ENCODE measurements around the gene COL8A2.

Gene COL8A2

GRCh38 chr1:36149237-36149972, 24.4 kb upstream of the COL8A2 start, which contains the start of gene TRAPPC3:
TRAPPC3 (minus strand) TSS chr1:36149486; CDS start chr1:36149378, 108 bp downstream.
- H3K4me3 ChIP-seq (ENCODE audit: control insufficient read depth in 1 of 7, extremely low read depth in 1 of 7, insufficient read depth in 4 of 7, low read depth in 2 of 7, low read length in 6 of 7): peak within 1 kb of the TSS; percentile 44 to 92 (median 75)
- no peaks in the 10 kb centered on the region for H3K9me3 ChIP-seq (ENCODE audit: control extremely low read depth in 1 of 5, control insufficient read depth in 4 of 5, insufficient read depth in 2 of 5, low read depth in 1 of 5, low read length in 4 of 5)
- POLR2A ChIA-PET: interaction anchor here (0.7 to 3.2 kb wide), 10 partner anchors 11 to 237 kb away, joined by 3 to 36 read pairs (median 5); partner anchors contain the start of genes SH3D21 and THRAP3
- CTCF ChIA-PET: interaction anchor here (0.7 to 9.5 kb wide), 32 partner anchors 10 to 1841 kb away, joined by 3 to 134 read pairs (median 5); partner anchors contain the start of gene THRAP3
- peaks cover 16 to 53% (median 49%) of the 10 kb centered on the region in 4 experiments for H3K4me1 ChIP-seq (ENCODE audit: control extremely low read depth in 1 of 4, control insufficient read depth in 4 of 4, insufficient read depth in 4 of 4, low read length in 3 of 4)
- peak; percentile 99 to 100 (median 100) for DNase-seq
- peaks cover 0 to 8% (median 3%) of the 10 kb centered on the region in 4 experiments for H3K36me3 ChIP-seq (ENCODE audit: control insufficient read depth in 4 of 4, insufficient read depth in 4 of 4, low read length in 3 of 4)
- H3K27ac ChIP-seq (ENCODE audit: insufficient read depth in 1 of 2, low read depth in 1 of 2, low read length in 2 of 2, poor library complexity in 1 of 2, severe bottlenecking in 2 of 2): peak within 1 kb of the TSS; percentile 81 to 95
- H3K27me3 ChIP-seq (replicated peaks in 2 of 5; ENCODE audit: control insufficient read depth in 4 of 5, insufficient read depth in 5 of 5, low read length in 4 of 5): no peaks in the 10 kb centered on the region
- WGBS (ENCODE audit: insufficient coverage): 3% methylated on average over 46 of the region's 62 CpGs

- ChIA-PET CTCF (interaction anchor here (0.7 to 9.5 kb wide), 24 partner anchors 9 to 1841 kb away, joined by 3 to 134 read pairs (median 6); partner anchors contain the start of gene THRAP3), POLR2A (interaction anchor here (1.2 to 3.2 kb wide), 7 partner anchors 12 to 158 kb away, joined by 3 to 36 read pairs (median 7); partner anchors contain the start of genes SH3D21 and THRAP3)
- 2% methylated on average over 16 of the region's 16 CpGs for WGBS (ENCODE audit: insufficient coverage)
Measured at GRCh38 chr1:36148821-36149236, 23.8 kb upstream of the COL8A2 start.

GRCh38 chr1:36144413-36144812, 19.4 kb upstream of the COL8A2 start:
- Histone ChIP-seq H3K9me3 (ENCODE audit: control extremely low read depth in 1 of 5, control insufficient read depth in 4 of 5, insufficient read depth in 2 of 5, low read depth in 1 of 5, low read length in 4 of 5) (no peaks in the 10 kb centered on the region), H3K36me3 (ENCODE audit: control insufficient read depth in 4 of 4, insufficient read depth in 4 of 4, low read length in 3 of 4) (peaks cover 3 to 18% (median 8%) of the 10 kb centered on the region in 4 experiments), H3K4me1 (ENCODE audit: control extremely low read depth in 1 of 4, control insufficient read depth in 4 of 4, insufficient read depth in 4 of 4, low read length in 3 of 4) (peaks cover 6 to 20% (median 13%) of the 10 kb centered on the region in 4 experiments), H3K4me3 (ENCODE audit: control insufficient read depth in 1 of 7, extremely low read depth in 1 of 7, insufficient read depth in 4 of 7, low read depth in 2 of 7, low read length in 6 of 7) (no peak overlapping the region), H3K27me3 (replicated peaks in 2 of 5; ENCODE audit: control insufficient read depth in 4 of 5, insufficient read depth in 5 of 5, low read length in 4 of 5) (no peaks in the 10 kb centered on the region), H3K27ac (ENCODE audit: insufficient read depth in 1 of 2, low read depth in 1 of 2, low read length in 2 of 2, poor library complexity in 1 of 2, severe bottlenecking in 2 of 2) (no peak overlapping the region)
- CTCF ChIA-PET: interaction anchor here (0.7 to 4.7 kb wide), 5 partner anchors 9 to 476 kb away, joined by 3 to 44 read pairs (median 5); no protein-coding TSS in a partner anchor
- DNase-seq: no peak
- POLR2A ChIA-PET: interaction anchor here (0.6 kb wide), 1 partner anchor 265 kb away, joined by 8 read pairs; no protein-coding TSS in a partner anchor
- 100% methylated on average over 2 of the region's 2 CpGs for WGBS (ENCODE audit: insufficient coverage)

More at GRCh38 chr1:36148821-36149236, 23.8 kb upstream of the COL8A2 start:
- Histone ChIP-seq H3K4me3 (ENCODE audit: control insufficient read depth in 1 of 7, extremely low read depth in 1 of 7, insufficient read depth in 4 of 7, low read depth in 2 of 7, low read length in 6 of 7) (peak overlapping the region; percentile 44 to 92 (median 75)), H3K27me3 (replicated peaks in 2 of 5; ENCODE audit: control insufficient read depth in 4 of 5, insufficient read depth in 5 of 5, low read length in 4 of 5) (no peaks in the 10 kb centered on the region), H3K27ac (ENCODE audit: insufficient read depth in 1 of 2, low read depth in 1 of 2, low read length in 2 of 2, poor library complexity in 1 of 2, severe bottlenecking in 2 of 2) (peak overlapping the region; percentile 81 to 95), H3K4me1 (ENCODE audit: control extremely low read depth in 1 of 4, control insufficient read depth in 4 of 4, insufficient read depth in 4 of 4, low read length in 3 of 4) (peaks cover 16 to 52% (median 49%) of the 10 kb centered on the region in 4 experiments), H3K9me3 (ENCODE audit: control extremely low read depth in 1 of 5, control insufficient read depth in 4 of 5, insufficient read depth in 2 of 5, low read depth in 1 of 5, low read length in 4 of 5) (no peaks in the 10 kb centered on the region), H3K36me3 (ENCODE audit: control insufficient read depth in 4 of 4, insufficient read depth in 4 of 4, low read length in 3 of 4) (peaks cover 0 to 8% (median 3%) of the 10 kb centered on the region in 4 experiments)
- no peak for DNase-seq

GRCh38 chr1:36143424-36143823, 18.4 kb upstream of the COL8A2 start:
- ChIA-PET CTCF (interaction anchor here (4.7 kb wide), 1 partner anchor 8 kb away, joined by 44 read pairs; no protein-coding TSS in a partner anchor), POLR2A (no interaction called here)
- Histone ChIP-seq H3K4me3 (ENCODE audit: control insufficient read depth in 1 of 7, extremely low read depth in 1 of 7, insufficient read depth in 4 of 7, low read depth in 2 of 7, low read length in 6 of 7) (no peak overlapping the region), H3K9me3 (ENCODE audit: control extremely low read depth in 1 of 5, control insufficient read depth in 4 of 5, insufficient read depth in 2 of 5, low read depth in 1 of 5, low read length in 4 of 5) (no peaks in the 10 kb centered on the region), H3K27me3 (replicated peaks in 2 of 5; ENCODE audit: control insufficient read depth in 4 of 5, insufficient read depth in 5 of 5, low read length in 4 of 5) (no peaks in the 10 kb centered on the region), H3K4me1 (ENCODE audit: control extremely low read depth in 1 of 4, control insufficient read depth in 4 of 4, insufficient read depth in 4 of 4, low read length in 3 of 4) (peaks cover 3 to 17% (median 8%) of the 10 kb centered on the region in 4 experiments), H3K27ac (ENCODE audit: insufficient read depth in 1 of 2, low read depth in 1 of 2, low read length in 2 of 2, poor library complexity in 1 of 2, severe bottlenecking in 2 of 2) (no peak overlapping the region), H3K36me3 (ENCODE audit: control insufficient read depth in 4 of 4, insufficient read depth in 4 of 4, low read length in 3 of 4) (peaks cover 3 to 22% (median 11%) of the 10 kb centered on the region in 4 experiments)
- no peak for DNase-seq
- WGBS (ENCODE audit: insufficient coverage): 95% methylated on average over 4 of the region's 4 CpGs

- Histone ChIP-seq H3K27me3 (replicated peaks in 2 of 5; ENCODE audit: control insufficient read depth in 4 of 5, insufficient read depth in 5 of 5, low read length in 4 of 5) (no peaks in the 10 kb centered on the region), H3K27ac (ENCODE audit: insufficient read depth in 1 of 2, low read depth in 1 of 2, low read length in 2 of 2, poor library complexity in 1 of 2, severe bottlenecking in 2 of 2) (no peak overlapping the region), H3K4me1 (ENCODE audit: control extremely low read depth in 1 of 4, control insufficient read depth in 4 of 4, insufficient read depth in 4 of 4, low read length in 3 of 4) (peaks cover 2 to 9% (median 6%) of the 10 kb centered on the region in 4 experiments), H3K36me3 (ENCODE audit: control insufficient read depth in 4 of 4, insufficient read depth in 4 of 4, low read length in 3 of 4) (peaks cover 5 to 30% (median 22%) of the 10 kb centered on the region in 4 experiments), H3K9me3 (ENCODE audit: control extremely low read depth in 1 of 5, control insufficient read depth in 4 of 5, insufficient read depth in 2 of 5, low read depth in 1 of 5, low read length in 4 of 5) (no peaks in the 10 kb centered on the region), H3K4me3 (ENCODE audit: control insufficient read depth in 1 of 7, extremely low read depth in 1 of 7, insufficient read depth in 4 of 7, low read depth in 2 of 7, low read length in 6 of 7) (peak overlapping the region in 1 of 7 experiments; percentile 11)
- ChIA-PET POLR2A (no interaction called here), CTCF (interaction anchor here (1.0 to 1.3 kb wide), 4 partner anchors 14 to 158 kb away, joined by 3 to 5 read pairs (median 4); no protein-coding TSS in a partner anchor)
- WGBS (ENCODE audit: insufficient coverage): no CpG with 5 or more reads among the region's 1 CpG
- DNase-seq: peak in 2 of 3 donors; percentile 44 to 53
Measured at GRCh38 chr1:36142121-36142520, 17.1 kb upstream of the COL8A2 start.

GRCh38 chr1:36139521-36139920, 14.5 kb upstream of the COL8A2 start:
- Histone ChIP-seq H3K4me3 (ENCODE audit: control insufficient read depth in 1 of 7, extremely low read depth in 1 of 7, insufficient read depth in 4 of 7, low read depth in 2 of 7, low read length in 6 of 7) (no peak overlapping the region), H3K27ac (ENCODE audit: insufficient read depth in 1 of 2, low read depth in 1 of 2, low read length in 2 of 2, poor library complexity in 1 of 2, severe bottlenecking in 2 of 2) (no peak overlapping the region), H3K27me3 (replicated peaks in 2 of 5; ENCODE audit: control insufficient read depth in 4 of 5, insufficient read depth in 5 of 5, low read length in 4 of 5) (no peaks in the 10 kb centered on the region), H3K4me1 (ENCODE audit: control extremely low read depth in 1 of 4, control insufficient read depth in 4 of 4, insufficient read depth in 4 of 4, low read length in 3 of 4) (peaks cover 2 to 11% (median 6%) of the 10 kb centered on the region in 4 experiments), H3K9me3 (ENCODE audit: control extremely low read depth in 1 of 5, control insufficient read depth in 4 of 5, insufficient read depth in 2 of 5, low read depth in 1 of 5, low read length in 4 of 5) (no peaks in the 10 kb centered on the region), H3K36me3 (ENCODE audit: control insufficient read depth in 4 of 4, insufficient read depth in 4 of 4, low read length in 3 of 4) (peaks cover 2 to 39% (median 30%) of the 10 kb centered on the region in 4 experiments)
- 100% methylated on average over 2 of the region's 5 CpGs for WGBS (ENCODE audit: insufficient coverage)
- no peak for DNase-seq
- POLR2A ChIA-PET: no interaction called here
- CTCF ChIA-PET: interaction anchor here (1.0 to 2.4 kb wide), 3 partner anchors 9 to 40 kb away, joined by 6 to 8 read pairs (median 6); no protein-coding TSS in a partner anchor

All from common myeloid progenitor, CD34-positive (primary cell).